GM18868 (cell line): ENCODE data around the gene PELI2.

Experiments used
- ATAC-seq: cut with Tn5 transposase; IDR thresholded peaks from one replicate; pipeline ENCODE4 v1.9.1; 2021; ENCODE audit warnings: mild to moderate bottlenecking, moderate library complexity; ENCODE audit not compliant: unreplicated experiment

The PELI2 gene

GRCh38 chr14:56119201-56119981, 1.2 kb downstream of the PELI2 start:
- no peak for ATAC-seq

DNA sequence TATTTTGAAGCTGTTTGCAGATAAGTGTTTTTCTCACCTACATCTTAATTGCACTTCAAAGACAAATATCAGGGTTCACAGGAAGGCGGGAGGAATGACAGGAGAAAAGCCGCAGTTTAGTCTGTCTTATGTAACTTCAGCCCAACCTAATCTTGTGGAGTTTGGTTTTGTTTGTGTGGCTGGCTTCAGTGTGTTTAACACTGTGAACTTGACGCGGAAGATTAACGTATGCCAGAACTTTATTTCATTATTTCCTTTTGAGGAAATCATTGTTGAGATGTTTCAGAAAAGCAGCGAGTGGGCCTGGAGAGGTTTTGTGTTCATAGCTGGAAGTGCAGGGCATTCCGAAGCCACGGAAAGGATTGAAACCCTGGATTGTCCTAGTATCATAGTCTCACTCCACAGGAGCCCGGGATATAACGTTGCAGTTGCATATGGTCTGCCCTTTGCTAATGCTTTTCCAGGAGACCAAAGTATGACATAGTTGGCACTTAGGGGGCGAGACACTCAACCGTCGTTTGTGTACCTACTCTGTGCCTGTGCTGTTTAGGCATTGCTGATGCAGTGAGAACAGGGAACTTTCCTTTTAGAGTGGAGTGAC, 2.0 kb downstream of the PELI2 start:
- no peak for ATAC-seq

- ATAC-seq: no peak
Measured at GRCh38 chr14:56121816-56122215, 3.6 kb downstream of the PELI2 start.

DNA sequence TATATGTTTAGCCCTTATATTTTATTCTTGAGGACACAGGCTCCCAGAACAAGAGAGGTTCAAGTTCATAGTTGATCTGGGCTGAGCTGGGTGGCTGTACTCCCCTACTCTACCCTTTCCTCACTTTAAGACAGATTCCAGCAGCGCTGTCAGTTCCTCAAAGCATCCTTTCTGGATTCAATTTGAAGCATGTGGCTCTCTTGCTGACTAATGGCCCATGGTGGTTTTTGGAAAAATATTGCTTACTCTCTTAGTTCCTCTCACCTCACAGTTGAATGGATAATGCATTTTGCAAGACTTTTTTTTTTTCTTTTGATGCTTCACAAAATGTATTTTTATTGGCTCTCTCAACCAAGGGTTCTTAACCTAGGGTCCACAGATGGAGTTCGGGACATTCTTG, 4.1 kb downstream of the PELI2 start:
- no peak for ATAC-seq

DNA sequence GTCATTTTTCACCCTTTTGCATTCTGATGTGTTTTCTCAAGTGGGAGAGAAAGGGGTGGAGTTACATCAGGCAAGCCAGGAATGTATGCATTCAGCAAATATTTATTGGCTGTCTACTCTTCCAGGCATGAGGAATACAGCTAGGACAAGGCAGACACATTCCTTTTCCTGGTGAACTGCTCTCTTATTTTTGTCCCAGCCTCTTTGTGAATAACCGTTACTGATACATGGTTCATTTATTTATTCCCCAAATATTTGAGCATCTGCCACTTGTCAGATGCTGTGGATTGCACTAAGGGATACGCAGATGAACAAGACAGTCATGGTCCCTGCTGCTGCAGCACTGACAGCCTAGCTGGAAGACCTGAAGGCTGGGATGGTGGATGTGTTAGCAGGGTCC, 6.1 kb downstream of the PELI2 start:
- no peak for ATAC-seq

DNA sequence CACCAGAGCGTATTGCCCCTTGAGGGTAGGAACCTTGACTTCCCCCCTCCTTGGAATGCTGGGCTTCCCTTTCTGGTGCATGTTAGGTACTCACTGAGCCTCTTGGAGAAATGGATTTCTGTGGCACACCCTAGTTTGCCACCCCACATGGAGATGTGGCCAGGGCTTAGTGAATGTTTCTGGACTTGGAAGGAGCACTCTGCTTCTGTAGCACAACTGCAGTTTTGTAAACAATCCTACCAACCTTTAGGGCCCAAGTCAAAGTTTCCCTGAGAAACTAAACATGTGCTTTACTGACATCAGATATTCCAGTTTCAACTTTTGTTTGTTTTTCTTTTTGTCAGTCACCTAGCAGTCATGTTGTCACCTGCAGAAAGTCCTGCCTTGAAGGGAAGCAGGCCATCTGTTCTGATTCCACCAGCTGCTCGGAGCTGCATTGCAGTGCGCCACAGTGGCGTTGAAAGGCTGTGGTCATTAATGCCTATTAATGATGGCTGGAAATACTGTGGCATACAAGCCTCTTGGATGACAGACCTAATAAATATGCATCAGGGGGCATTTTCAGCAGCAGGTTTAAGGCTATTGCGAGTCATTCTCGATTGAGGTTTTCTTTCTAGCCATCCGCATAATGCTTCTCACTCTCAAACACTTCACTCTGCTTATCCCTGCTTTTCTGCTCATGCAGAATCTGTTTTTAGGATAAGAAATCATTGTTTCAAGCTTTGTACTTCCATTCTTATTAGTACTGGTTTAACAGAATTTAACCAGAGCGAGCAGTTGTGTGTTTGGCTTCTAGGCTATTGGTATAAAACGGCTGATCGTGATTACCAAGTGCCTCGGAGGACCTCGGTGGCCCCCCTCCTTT, 7.8 kb downstream of the PELI2 start:
- no peak for ATAC-seq

- ATAC-seq: no peak
Measured at GRCh38 chr14:56126637-56126913, 8.4 kb downstream of the PELI2 start.

DNA sequence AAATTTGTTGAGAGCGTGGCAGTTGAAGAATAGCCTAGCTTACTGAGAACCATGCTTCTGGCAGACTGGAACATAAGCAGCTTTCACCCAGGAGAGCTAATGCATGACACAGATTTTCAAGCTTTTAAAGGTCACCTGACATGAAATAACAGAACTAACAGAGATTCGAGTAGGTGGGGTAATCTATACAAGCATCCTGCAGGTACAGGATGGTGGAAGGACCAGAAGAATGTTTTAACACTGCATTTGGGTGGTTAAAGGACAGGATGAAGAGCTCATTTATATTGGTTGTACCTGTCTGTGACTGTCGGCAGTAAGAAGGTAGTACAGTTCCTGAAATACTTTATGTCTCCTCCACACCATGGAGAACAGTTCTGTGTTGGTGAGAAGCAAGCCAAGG, 8.9 kb downstream of the PELI2 start:
- no peak for ATAC-seq

DNA sequence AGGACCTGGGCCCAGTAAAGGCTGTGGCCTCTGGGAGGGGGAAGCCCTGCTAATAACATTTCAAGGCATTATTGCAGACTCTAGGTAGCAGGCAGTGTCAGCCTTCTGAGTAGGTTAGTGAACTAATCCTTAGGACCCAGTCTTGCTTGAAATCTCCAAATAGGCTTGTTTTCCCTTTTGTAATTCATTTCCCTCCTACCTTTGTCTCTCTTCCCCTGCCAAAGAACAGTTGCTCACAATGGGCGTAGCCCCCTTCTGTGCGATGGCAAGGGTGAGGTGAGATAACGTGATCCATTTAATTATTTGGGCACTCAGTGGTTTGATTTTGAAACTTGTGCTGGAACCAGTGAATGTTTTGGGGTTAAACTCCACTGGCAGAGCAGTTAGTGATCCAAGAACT, 10.9 kb downstream of the PELI2 start:
- ATAC-seq: no peak

- no peak for ATAC-seq
Measured at GRCh38 chr14:56129933-56130332, 11.7 kb downstream of the PELI2 start.

- ATAC-seq: no peak
Measured at GRCh38 chr14:56131004-56131864, 13.0 kb downstream of the PELI2 start.

GRCh38 chr14:56131865-56132833, 13.9 kb downstream of the PELI2 start:
- ATAC-seq: no peak

DNA sequence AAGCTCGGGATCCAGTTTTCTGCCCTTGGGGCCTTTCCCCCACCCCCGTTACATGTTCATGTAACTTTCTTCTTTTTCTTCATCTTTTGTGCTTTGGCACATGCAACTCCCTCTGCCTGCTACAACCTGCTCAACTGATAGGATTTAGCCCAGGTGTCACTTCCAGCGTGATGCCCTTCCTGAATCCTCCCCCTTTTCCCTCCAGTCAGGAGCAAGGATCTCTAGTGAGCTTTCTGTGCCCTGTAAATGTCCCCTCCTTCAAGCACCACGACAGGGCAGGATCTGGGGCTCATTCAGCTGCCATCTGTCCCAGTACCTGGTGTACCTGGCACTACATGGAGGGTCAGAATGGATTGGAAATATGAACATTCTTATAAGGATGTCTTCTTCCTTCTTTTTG, 15.3 kb downstream of the PELI2 start:
- no peak for ATAC-seq

GRCh38 chr14:56135001-56135400, 16.8 kb downstream of the PELI2 start:
- ATAC-seq: no peak

- ATAC-seq: no peak
Measured at GRCh38 chr14:56135668-56136067, 17.5 kb downstream of the PELI2 start.

DNA sequence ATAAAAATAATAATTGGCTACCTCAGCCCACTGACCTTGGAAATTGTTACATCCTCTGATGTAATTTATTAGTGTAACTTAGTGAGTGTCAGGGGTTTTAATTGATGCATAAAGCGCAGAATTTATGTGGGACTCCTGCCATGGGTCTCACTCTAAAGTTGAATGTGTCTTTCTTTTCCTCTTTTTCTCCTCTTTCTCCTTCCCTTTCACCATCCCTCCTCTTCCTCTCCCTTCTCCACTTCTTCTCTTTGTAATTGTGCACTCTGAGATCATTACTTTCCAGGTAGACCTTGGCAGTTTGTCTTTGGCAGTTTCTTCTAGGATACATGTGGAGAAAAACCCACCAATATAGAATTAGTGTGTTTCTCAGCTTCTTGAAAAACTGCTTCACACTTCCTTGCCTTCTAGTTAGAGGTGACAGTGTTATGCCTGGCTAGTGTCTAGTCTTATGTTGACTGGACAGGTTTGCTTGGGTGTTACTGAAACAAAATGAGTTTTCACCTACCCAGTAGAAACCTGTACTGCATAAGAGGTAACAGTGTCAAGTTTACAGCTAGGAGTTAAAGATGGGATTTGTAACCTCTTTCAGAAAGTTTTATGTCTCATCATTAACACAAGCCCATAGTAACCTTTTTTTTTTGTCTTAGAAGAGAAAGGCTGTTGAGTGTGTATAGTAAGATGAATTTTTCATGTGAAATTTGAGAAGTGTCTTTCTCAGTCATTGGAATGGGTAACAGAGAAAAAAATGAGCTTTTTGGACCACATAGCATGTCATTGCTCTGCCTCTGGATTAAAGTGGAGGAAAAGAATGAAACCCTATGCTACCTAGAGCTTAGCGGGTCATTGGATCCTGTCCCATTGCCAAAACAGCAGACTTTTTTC, 18.6 kb downstream of the PELI2 start:
- no peak for ATAC-seq

GRCh38 chr14:56137453-56137807, 19.2 kb downstream of the PELI2 start:
- no peak for ATAC-seq

DNA sequence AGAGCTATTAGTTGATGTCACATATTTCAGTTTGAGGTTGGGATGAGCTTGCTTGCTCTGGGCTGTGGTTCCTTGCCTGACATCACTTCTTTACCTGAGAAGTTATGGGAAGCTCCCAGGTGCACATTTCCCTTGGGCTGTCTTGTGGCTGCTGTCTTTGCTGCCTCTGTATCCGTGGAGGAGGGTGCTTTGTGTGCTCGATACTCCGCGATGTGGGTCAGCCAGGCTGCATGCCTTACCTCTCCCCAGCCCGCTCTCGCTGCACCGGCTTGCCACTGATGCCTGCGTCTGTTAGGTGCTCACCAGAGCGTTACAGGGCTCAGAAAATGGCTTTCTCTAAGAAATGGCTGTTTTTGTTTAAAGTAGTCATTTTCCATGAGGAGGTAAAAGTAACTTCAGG, 19.6 kb downstream of the PELI2 start:
- no peak for ATAC-seq

- no peak for ATAC-seq
Measured at GRCh38 chr14:56138928-56139327, 20.7 kb downstream of the PELI2 start.
